ENCODE measurements around the gene KPTN. TPM values are rescaled to one million over a fixed set of nuclear protein-coding genes. Genes with fewer than 3 reads are reported as not detected.

Gene KPTN
- total RNA-seq, 6 donors from 2014 or later, result 3.5 to 15.8 (median 7.4) TPM

GRCh38 chr19:47518139-47518538, 34.1 kb upstream of the KPTN start:
- Histone ChIP-seq H3K36me3 (no peaks in the 10 kb centered on the region), H3K27me3 (no peaks in the 10 kb centered on the region), H3K4me1 (peaks cover 18 to 28% (median 20%) of the 10 kb centered on the region in 4 donors), H3K4me3 (no peak overlapping the region), H3K9me3 (no peaks in the 10 kb centered on the region), H3K27ac (no peak overlapping the region)
- WGBS, 2 donors, result 49 to 73% methylated on average over 4 of the region's 4 CpGs
- DNase-seq (no peak), ATAC-seq (ENCODE audit: low FRiP score in 2 of 2) (no peak)
- TF ChIP-seq EP300 (IDR thresholded peaks at IDR 0.05) (no peak), CTCF (IDR thresholded peaks at IDR 0.05) (no peak), POLR2AphosphoS5 (IDR thresholded peaks at IDR 0.05) (no peak), POLR2A (IDR thresholded peaks at IDR 0.05) (no peak)

- H3K27ac ChIP-seq, result peak within 1 kb of the TSS; percentile 94 to 99 (median 98)
- peak; percentile 97 to 99 for ATAC-seq (ENCODE audit: low FRiP score in 2 of 2)
- H3K4me3 ChIP-seq, result peak within 1 kb of the TSS; percentile 68 to 97 (median 89)
- 0% methylated on average over 22 to 64 of the region's 78 CpGs for WGBS, 2 donors
- H3K4me1 ChIP-seq, result peaks cover 42 to 46% (median 45%) of the 10 kb centered on the region in 4 donors
- TF ChIP-seq EP300 (IDR thresholded peaks at IDR 0.05) (peak in 1 of 4 donors; percentile 70), CTCF (IDR thresholded peaks at IDR 0.05) (no peak), POLR2AphosphoS5 (IDR thresholded peaks at IDR 0.05) (peak; percentile 87 to 92), POLR2A (IDR thresholded peaks at IDR 0.05) (peak in 3 of 4 donors; percentile 93 to 98 (median 95))
- H3K27me3 ChIP-seq, result no peaks in the 10 kb centered on the region
- H3K9me3 ChIP-seq, result no peaks in the 10 kb centered on the region
- DNase-seq, result peak; percentile 100
- H3K36me3 ChIP-seq, result peaks cover 0 to 4% (median 0%) of the 10 kb centered on the region in 4 donors
Observed at GRCh38 chr19:47514869-47515588, 31.0 kb upstream of the KPTN start, which contains the start of gene NAPA. TSS of gene NAPA (minus strand) at chr19:47515063. CDS start at chr19:47514940, 123 bp downstream.

GRCh38 chr19:47514151-47514868, 30.3 kb upstream of the KPTN start:
- peak overlapping the region; percentile 68 to 97 (median 89) for H3K4me3 ChIP-seq
- ATAC-seq (ENCODE audit: low FRiP score in 2 of 2) (no peak), DNase-seq (peak; percentile 31 to 56)
- peaks cover 0 to 7% (median 0%) of the 10 kb centered on the region in 4 donors for H3K36me3 ChIP-seq
- H3K4me1 ChIP-seq, result peaks cover 50 to 53% (median 52%) of the 10 kb centered on the region in 4 donors
- no peak for TF ChIP-seq POLR2A (IDR thresholded peaks at IDR 0.05)
- TF ChIP-seq POLR2AphosphoS5 (IDR thresholded peaks at IDR 0.05), result no peak
- no peak for TF ChIP-seq EP300 (IDR thresholded peaks at IDR 0.05)
- peak in 1 of 6 experiments; percentile 3 for TF ChIP-seq CTCF (IDR thresholded peaks at IDR 0.05)
- 5 to 6% methylated on average over 25 to 40 of the region's 40 CpGs for WGBS, 2 donors
- no peaks in the 10 kb centered on the region for H3K27me3 ChIP-seq
- H3K27ac ChIP-seq, result peak overlapping the region; percentile 94 to 99 (median 98)
- no peaks in the 10 kb centered on the region for H3K9me3 ChIP-seq

GRCh38 chr19:47512948-47513319, 28.9 kb upstream of the KPTN start:
- H3K9me3 ChIP-seq, result no peaks in the 10 kb centered on the region
- peaks cover 0 to 7% (median 0%) of the 10 kb centered on the region in 4 donors for H3K36me3 ChIP-seq
- peak overlapping the region in 3 of 4 donors; percentile 68 to 97 (median 81) for H3K4me3 ChIP-seq
- no peak for DNase-seq
- TF ChIP-seq POLR2A (IDR thresholded peaks at IDR 0.05), result no peak
- TF ChIP-seq POLR2AphosphoS5 (IDR thresholded peaks at IDR 0.05), result no peak
- TF ChIP-seq EP300 (IDR thresholded peaks at IDR 0.05), result no peak
- TF ChIP-seq CTCF (IDR thresholded peaks at IDR 0.05), result no peak
- no peaks in the 10 kb centered on the region for H3K27me3 ChIP-seq
- WGBS, 2 donors, result 41 to 52% methylated on average over 8 of the region's 8 CpGs
- H3K4me1 ChIP-seq, result peaks cover 61 to 66% (median 64%) of the 10 kb centered on the region in 4 donors
- peak overlapping the region; percentile 67 to 99 (median 98) for H3K27ac ChIP-seq
- no peak for ATAC-seq (ENCODE audit: low FRiP score in 2 of 2)

Data from upper lobe of left lung (tissue), 6 donors.